Mesenchymal stem cell (in vitro differentiated cells and primary cell): Measurements from ENCODE around the gene POM121L2.

Experiments used
- DNase-seq: peaks from one replicate; pipeline ENCODE4 v3.0.0-alpha.2; 2013
- H2AFZ ChIP-seq: one replicate; pipeline ENCODE4 v1.6.1; 2013; ENCODE audit warnings: low read depth, mild to moderate bottlenecking, control low read depth, inconsistent platforms, low read length, moderate library complexity
- H2AK5ac ChIP-seq: 2 replicates; pipeline ENCODE4 v1.6.1; 2013; ENCODE audit warnings: low read length, moderate library complexity, mild to moderate bottlenecking, inconsistent platforms; ENCODE audit not compliant: severe bottlenecking
- H2BK120ac ChIP-seq: one replicate; pipeline ENCODE4 v1.6.1; 2013; ENCODE audit warnings: low read depth, mild to moderate bottlenecking, inconsistent platforms, low read length, moderate library complexity
- H2BK12ac ChIP-seq, 2 experiments: one replicate each; pipeline ENCODE4 v1.6.1; 2013; ENCODE audit warnings: inconsistent platforms in 2 of 2, low read length in 2 of 2, mild to moderate bottlenecking in 2 of 2, moderate library complexity in 2 of 2, control low read depth in 1 of 2
- H2BK15ac ChIP-seq: one replicate; pipeline ENCODE4 v1.6.1; 2013; ENCODE audit warnings: mild to moderate bottlenecking, low read depth, inconsistent platforms; ENCODE audit not compliant: poor library complexity, severe bottlenecking
- H2BK5ac ChIP-seq: 2 replicates; pipeline ENCODE4 v1.6.1; 2013; ENCODE audit warnings: low read depth, mild to moderate bottlenecking, low read length, control low read depth, inconsistent platforms; ENCODE audit not compliant: poor library complexity, severe bottlenecking
- H3K14ac ChIP-seq, 2 experiments: one replicate each; pipeline ENCODE4 v1.6.1; 2013; ENCODE audit warnings: inconsistent platforms in 2 of 2, low read length in 2 of 2, control low read depth in 1 of 2, mild to moderate bottlenecking in 1 of 2, moderate library complexity in 1 of 2
- H3K18ac ChIP-seq, 2 experiments: one replicate each; pipeline ENCODE4 v1.6.1; 2013; ENCODE audit warnings: inconsistent platforms in 2 of 2, low read length in 2 of 2, control low read depth in 1 of 2, low read depth in 1 of 2, mild to moderate bottlenecking in 1 of 2
- H3K23ac ChIP-seq, 2 experiments: one replicate each; pipeline ENCODE4 v1.6.1; 2013; ENCODE audit warnings: inconsistent platforms in 2 of 2, low read length in 2 of 2, mild to moderate bottlenecking in 2 of 2, moderate library complexity in 2 of 2, control low read depth in 1 of 2
- H3K27ac ChIP-seq: 2 replicates; pipeline ENCODE4 v1.5.1; 2013; ENCODE audit warnings: mild to moderate bottlenecking, moderate library complexity, low read length, control low read depth, inconsistent platforms; ENCODE audit not compliant: poor library complexity, severe bottlenecking
- H3K27me3 ChIP-seq, 2 experiments: 2 replicates each; pipeline versions ENCODE4 v1.6.1 to v1.7.0; 2013; ENCODE audit warnings: low read length in 2 of 2, mild to moderate bottlenecking in 2 of 2, moderate library complexity in 2 of 2, control low read depth in 1 of 2, inconsistent platforms in 1 of 2; ENCODE audit not compliant: control insufficient read depth in 1 of 2, insufficient read depth in 1 of 2
- H3K36me3 ChIP-seq, 2 experiments: 2 replicates each; pipeline versions ENCODE4 v1.6.1 to v1.7.0; 2013; ENCODE audit warnings: low read length in 2 of 2, control low read depth in 1 of 2, inconsistent platforms in 1 of 2, low read depth in 1 of 2, mild to moderate bottlenecking in 1 of 2; ENCODE audit not compliant: insufficient read depth in 2 of 2, control insufficient read depth in 1 of 2
- H3K4ac ChIP-seq, 2 experiments: one replicate each; pipeline ENCODE4 v1.6.1; 2013; ENCODE audit warnings: inconsistent platforms in 2 of 2, low read length in 2 of 2, mild to moderate bottlenecking in 2 of 2, moderate library complexity in 2 of 2, control low read depth in 1 of 2, low read depth in 1 of 2
- H3K4me1 ChIP-seq: 2 replicates; pipeline ENCODE4 v1.6.1; 2013; ENCODE audit warnings: low read depth, low read length, control low read depth; ENCODE audit not compliant: control insufficient read depth, insufficient read depth
- H3K4me2 ChIP-seq: 2 replicates; pipeline ENCODE4 v1.6.1; 2013; ENCODE audit warnings: low read length, mild to moderate bottlenecking, inconsistent platforms; ENCODE audit not compliant: poor library complexity, severe bottlenecking
- H3K4me3 ChIP-seq, 2 experiments: 2 replicates each; pipeline versions ENCODE4 v1.5.1 to v1.7.0; 2013; ENCODE audit warnings: low read length in 2 of 2, mild to moderate bottlenecking in 2 of 2, control low read depth in 1 of 2, low read depth in 1 of 2; ENCODE audit not compliant: insufficient read depth in 1 of 2
- H3K79me1 ChIP-seq: replicated peaks from 2 replicates; pipeline ENCODE4 v1.6.1; 2013; ENCODE audit warnings: mild to moderate bottlenecking, control low read depth, low read length, inconsistent platforms; ENCODE audit not compliant: poor library complexity, severe bottlenecking
- H3K9ac ChIP-seq: 2 replicates; pipeline ENCODE4 v1.7.0; 2013; ENCODE audit warnings: mild to moderate bottlenecking, low read length, moderate library complexity
- H3K9me3 ChIP-seq: 2 replicates; pipeline ENCODE4 v1.7.0; 2013; ENCODE audit warnings: mild to moderate bottlenecking, low read length; ENCODE audit not compliant: control insufficient read depth
- H4K8ac ChIP-seq: one replicate; pipeline ENCODE4 v1.6.1; 2013; ENCODE audit warnings: inconsistent platforms, mild to moderate bottlenecking, low read length, moderate library complexity
- H4K91ac ChIP-seq: one replicate; pipeline ENCODE4 v1.6.1; 2013; ENCODE audit warnings: mild to moderate bottlenecking, low read length, inconsistent platforms
- WGBS: methylation state at CpG from one replicate; pipeline ENCODE4 v1.1.7; 2013; ENCODE audit warnings: mixed read lengths; 5-methylcytosine and 5-hydroxymethylcytosine counted together

The POM121L2 gene

DNA sequence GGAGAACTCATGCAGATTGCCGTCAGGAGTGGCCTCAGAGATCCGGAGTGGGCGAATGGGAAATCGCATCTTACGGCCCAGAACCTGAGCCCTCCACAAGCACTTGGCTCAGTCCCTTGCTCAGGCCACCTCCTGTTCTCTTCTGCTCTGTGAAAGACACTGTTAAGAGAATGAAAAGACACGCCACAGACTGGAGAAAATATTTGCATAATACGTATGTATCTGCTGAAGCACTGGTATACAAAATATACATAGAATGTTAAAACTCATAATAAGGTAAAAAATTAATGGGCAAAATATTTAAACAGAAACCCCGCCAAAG lies 838 bp upstream of the POM121L2 start:
- H2BK15ac ChIP-seq: no peak overlapping the region
- no peaks in the 10 kb centered on the region for H3K79me1 ChIP-seq
- no peak overlapping the region for H3K14ac ChIP-seq
- H3K9me3 ChIP-seq: peaks cover 7% of the 10 kb centered on the region
- no peak for DNase-seq
- H2BK12ac ChIP-seq: no peak overlapping the region
- no peak overlapping the region for H3K4ac ChIP-seq
- H4K91ac ChIP-seq: no peak overlapping the region
- no peak overlapping the region for H3K23ac ChIP-seq
- H3K18ac ChIP-seq: no peak overlapping the region
- H2BK120ac ChIP-seq: no peak overlapping the region
- H3K4me1 ChIP-seq: peaks cover 12% of the 10 kb centered on the region
- no peak overlapping the region for H2AK5ac ChIP-seq
- peak overlapping the region; percentile 96 for H3K4me2 ChIP-seq
- H2AFZ ChIP-seq: no peak overlapping the region
- H3K36me3 ChIP-seq: no peaks in the 10 kb centered on the region
- 6% methylated on average over 5 of the region's 8 CpGs for WGBS
- H3K9ac ChIP-seq: no peak overlapping the region
- peak overlapping the region in 1 of 2 experiments; percentile 75 for H3K4me3 ChIP-seq
- no peak overlapping the region for H2BK5ac ChIP-seq
- H3K27me3 ChIP-seq: peaks cover 42 to 50% of the 10 kb centered on the region in 2 experiments
- H3K27ac ChIP-seq: no peak overlapping the region
- H4K8ac ChIP-seq: no peak overlapping the region

DNA sequence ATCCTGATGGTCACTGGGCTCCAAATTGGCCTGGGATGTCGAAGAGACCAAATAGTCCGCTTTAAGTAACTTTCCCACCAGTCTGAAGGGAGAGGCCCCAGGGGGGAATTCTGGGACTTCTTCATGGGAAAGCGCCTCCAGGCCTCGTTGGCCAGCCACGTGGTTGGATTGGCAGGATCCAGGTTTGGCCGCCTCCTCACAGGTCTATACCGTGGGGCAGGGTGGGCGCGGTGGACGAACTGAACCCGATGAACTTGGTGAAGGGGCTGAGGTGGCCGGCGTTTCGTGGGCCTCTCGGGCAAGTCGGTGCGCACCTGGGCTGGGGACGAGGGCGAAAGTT lies 297 bp downstream of the POM121L2 start:
- Histone ChIP-seq H2BK15ac (no peak overlapping the region), H3K4me2 (peak overlapping the region; percentile 96), H2BK5ac (no peak overlapping the region), H2AFZ (peak overlapping the region; percentile 94), H3K9me3 (peaks cover 7% of the 10 kb centered on the region), H3K4me3 (peak overlapping the region in 1 of 2 experiments; percentile 75), H3K36me3 (no peaks in the 10 kb centered on the region), H3K27ac (no peak overlapping the region), H3K79me1 (no peaks in the 10 kb centered on the region), H3K4me1 (peaks cover 12% of the 10 kb centered on the region), H4K8ac (no peak overlapping the region), H3K18ac (no peak overlapping the region), H2BK12ac (no peak overlapping the region), H3K9ac (peak overlapping the region; percentile 66), H4K91ac (no peak overlapping the region), H3K27me3 (peaks cover 44 to 51% of the 10 kb centered on the region in 2 experiments), H3K14ac (no peak overlapping the region), H3K4ac (no peak overlapping the region), H2BK120ac (no peak overlapping the region), H2AK5ac (no peak overlapping the region), H3K23ac (no peak overlapping the region)
- no peak for DNase-seq
- 16% methylated on average over 19 of the region's 19 CpGs for WGBS

DNA sequence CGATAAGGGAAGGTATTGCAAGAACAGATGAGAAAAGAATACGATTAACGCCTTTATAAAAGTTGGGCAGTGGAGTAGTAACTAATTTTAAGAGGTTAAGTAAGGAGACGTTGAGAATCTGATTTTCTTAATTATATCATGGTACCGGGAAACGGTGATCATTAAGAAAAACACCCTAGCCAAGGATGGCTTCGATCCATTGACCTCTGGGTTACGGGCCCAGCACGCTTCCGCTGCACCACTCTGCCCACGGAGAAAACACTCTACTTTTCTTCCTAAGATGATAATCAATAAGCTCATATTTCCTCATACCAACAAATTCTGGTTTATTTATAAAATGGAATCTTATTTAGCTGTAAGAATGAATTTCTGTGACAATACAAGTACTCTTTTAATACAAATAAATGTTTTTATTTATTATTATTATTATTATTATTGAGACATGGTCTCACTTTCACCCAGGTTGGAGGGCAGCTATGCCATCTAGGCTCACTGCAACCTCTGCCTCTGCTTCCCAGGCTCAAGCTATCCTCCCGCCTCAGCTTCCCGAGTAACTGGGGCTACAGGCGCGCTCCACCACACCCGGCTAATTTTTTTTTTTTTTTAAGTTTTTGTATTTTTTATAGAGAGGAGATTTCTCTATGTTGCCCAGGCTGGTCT lies 8.3 kb downstream of the POM121L2 start:
- Histone ChIP-seq H3K14ac (no peak overlapping the region), H3K36me3 (no peaks in the 10 kb centered on the region), H3K18ac (no peak overlapping the region), H2AFZ (no peak overlapping the region), H2BK15ac (no peak overlapping the region), H2AK5ac (no peak overlapping the region), H2BK5ac (no peak overlapping the region), H3K27me3 (peaks cover 5 to 8% of the 10 kb centered on the region in 2 experiments), H3K79me1 (no peaks in the 10 kb centered on the region), H3K23ac (no peak overlapping the region), H3K4me3 (no peak overlapping the region), H3K9ac (no peak overlapping the region), H3K27ac (no peak overlapping the region), H3K4me2 (no peak overlapping the region), H4K8ac (no peak overlapping the region), H2BK120ac (no peak overlapping the region), H3K4me1 (no peaks in the 10 kb centered on the region), H2BK12ac (no peak overlapping the region), H3K9me3 (no peaks in the 10 kb centered on the region), H4K91ac (no peak overlapping the region), H3K4ac (no peak overlapping the region)
- DNase-seq: no peak
- WGBS: 37% methylated on average over 10 of the region's 16 CpGs

DNA sequence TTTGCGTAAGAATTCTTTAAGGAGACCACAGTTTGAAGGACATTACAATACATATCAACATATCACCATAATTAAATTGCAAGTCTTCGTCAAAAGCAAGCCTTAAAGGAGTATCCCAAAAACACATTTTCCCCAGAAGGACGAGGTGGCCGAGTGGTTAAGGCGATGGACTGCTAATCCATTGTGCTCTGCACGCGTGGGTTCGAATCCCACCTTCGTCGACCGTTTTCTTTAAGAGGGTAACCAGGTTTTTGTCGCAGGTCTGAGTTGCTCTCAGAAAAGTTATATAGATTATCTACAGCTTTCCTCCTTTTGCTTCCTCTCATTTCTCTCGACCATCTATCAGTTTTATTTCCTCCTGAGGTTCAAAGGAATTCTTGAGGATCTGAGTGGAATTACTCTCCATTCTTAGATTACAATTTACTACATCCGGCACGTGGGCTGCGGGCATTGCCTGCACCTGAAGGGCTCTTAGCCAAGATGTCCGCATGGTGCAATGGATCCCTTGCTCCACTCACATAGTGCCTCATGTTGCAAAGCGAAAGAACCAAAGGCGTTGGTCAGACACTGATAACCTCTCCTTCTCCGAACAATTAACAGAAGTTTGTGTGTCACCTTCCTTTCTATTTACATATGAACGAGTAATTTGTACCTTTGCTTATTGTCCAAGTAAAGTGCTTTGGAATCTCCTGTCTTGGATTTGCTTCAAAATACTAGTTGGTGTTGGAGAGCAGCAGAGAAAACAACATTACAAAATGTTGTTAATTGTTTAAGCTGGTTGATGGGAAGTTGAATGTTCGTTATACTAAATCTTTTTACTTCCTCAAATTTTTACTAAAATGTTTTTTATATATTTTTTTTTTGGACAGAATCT lies 14.0 kb downstream of the POM121L2 start:
- Histone ChIP-seq H3K4ac (no peak overlapping the region), H2BK15ac (no peak overlapping the region), H2BK120ac (no peak overlapping the region), H3K23ac (no peak overlapping the region), H3K18ac (no peak overlapping the region), H3K27me3 (peaks cover 0 to 13% of the 10 kb centered on the region in 2 experiments), H2AK5ac (no peak overlapping the region), H3K9me3 (no peaks in the 10 kb centered on the region), H2BK5ac (no peak overlapping the region), H4K8ac (no peak overlapping the region), H2AFZ (no peak overlapping the region), H3K36me3 (no peaks in the 10 kb centered on the region), H3K27ac (no peak overlapping the region), H3K4me3 (peak overlapping the region in 1 of 2 experiments; percentile 79), H2BK12ac (no peak overlapping the region), H3K14ac (no peak overlapping the region), H3K79me1 (no peaks in the 10 kb centered on the region), H4K91ac (no peak overlapping the region), H3K4me2 (peak overlapping the region; percentile 81), H3K4me1 (peaks cover 5% of the 10 kb centered on the region), H3K9ac (no peak overlapping the region)
- peak; percentile 51 for DNase-seq
- WGBS: 8% methylated on average over 11 of the region's 22 CpGs
